ENCODE results near the gene HENMT1. TPM values are rescaled to one million over a fixed set of nuclear protein-coding genes. Genes with fewer than 3 reads are reported as not detected.
A peak's percentile ranks its signal among the peaks of the same experiment; 100 is the strongest.

The HENMT1 gene
- polyA plus RNA-seq, 1 experiment = 2.2 TPM

- DNase-seq (ENCODE audit: low read depth) = no peak
- POLR2A ChIA-PET = no interaction called here
- no peaks in the 10 kb centered on the region for H3K27me3 ChIP-seq (ENCODE audit: control insufficient read depth, insufficient read depth, low read length)
- no peak for TF ChIP-seq CTCF (IDR thresholded peaks at IDR 0.05; ENCODE audit: insufficient read depth, low read depth, low read length)
- H3K4me3 ChIP-seq (ENCODE audit: low read depth, low read length) = no peak overlapping the region
- CTCF ChIA-PET = interaction anchor here (0.7 kb wide), 1 partner anchor 135 kb away, joined by 3 read pairs; no protein-coding TSS in a partner anchor
- no peaks in the 10 kb centered on the region for H3K36me3 ChIP-seq (ENCODE audit: control insufficient read depth, insufficient read depth, low read length)
These were observed 3.4 kb downstream of the HENMT1 start for GRCh38 chr1:108657356-108658080.

- DNase-seq (ENCODE audit: low read depth) = no peak
- Histone ChIP-seq H3K27me3 (ENCODE audit: control insufficient read depth, insufficient read depth, low read length) (no peaks in the 10 kb centered on the region), H3K36me3 (ENCODE audit: control insufficient read depth, insufficient read depth, low read length) (no peaks in the 10 kb centered on the region), H3K4me3 (ENCODE audit: low read depth, low read length) (no peak overlapping the region)
- no peak for TF ChIP-seq CTCF (IDR thresholded peaks at IDR 0.05; ENCODE audit: insufficient read depth, low read depth, low read length)
- POLR2A ChIA-PET = no interaction called here
- CTCF ChIA-PET = no interaction called here
These were observed 7.3 kb downstream of the HENMT1 start for GRCh38 chr1:108653431-108654105.

- no peak for TF ChIP-seq CTCF (IDR thresholded peaks at IDR 0.05; ENCODE audit: insufficient read depth, low read depth, low read length)
- H3K36me3 ChIP-seq (ENCODE audit: control insufficient read depth, insufficient read depth, low read length) = no peaks in the 10 kb centered on the region
- DNase-seq (ENCODE audit: low read depth) = peak; percentile 44
- H3K27me3 ChIP-seq (ENCODE audit: control insufficient read depth, insufficient read depth, low read length) = no peaks in the 10 kb centered on the region
- ChIA-PET CTCF (interaction anchor here (1.2 to 6.6 kb wide), 6 partner anchors 9 to 252 kb away, joined by 3 to 149 read pairs (median 5); partner anchors contain the start of gene EEIG2), POLR2A (no interaction called here)
- no peak overlapping the region for H3K4me3 ChIP-seq (ENCODE audit: low read depth, low read length)
These were observed 14.1 kb downstream of the HENMT1 start for GRCh38 chr1:108646648-108647269.

- POLR2A ChIA-PET = no interaction called here
- no peak for TF ChIP-seq CTCF (IDR thresholded peaks at IDR 0.05; ENCODE audit: insufficient read depth, low read depth, low read length)
- Histone ChIP-seq H3K27me3 (ENCODE audit: control insufficient read depth, insufficient read depth, low read length) (no peaks in the 10 kb centered on the region), H3K36me3 (ENCODE audit: control insufficient read depth, insufficient read depth, low read length) (no peaks in the 10 kb centered on the region), H3K4me3 (ENCODE audit: low read depth, low read length) (no peak overlapping the region)
- CTCF ChIA-PET = interaction anchor here (1.2 to 6.6 kb wide), 6 partner anchors 8 to 252 kb away, joined by 3 to 149 read pairs (median 5); partner anchors contain the start of gene EEIG2
- DNase-seq (ENCODE audit: low read depth) = no peak
These were observed 14.6 kb downstream of the HENMT1 start for GRCh38 chr1:108646265-108646647.

- H3K27me3 ChIP-seq (ENCODE audit: control insufficient read depth, insufficient read depth, low read length) = no peaks in the 10 kb centered on the region
- POLR2A ChIA-PET = no interaction called here
- CTCF ChIA-PET = interaction anchor here (1.4 to 6.6 kb wide), 3 partner anchors 32 to 329 kb away, joined by 3 to 149 read pairs (median 7); no protein-coding TSS in a partner anchor
- no peak for DNase-seq (ENCODE audit: low read depth)
- TF ChIP-seq CTCF (IDR thresholded peaks at IDR 0.05; ENCODE audit: insufficient read depth, low read depth, low read length) = no peak
- no peaks in the 10 kb centered on the region for H3K36me3 ChIP-seq (ENCODE audit: control insufficient read depth, insufficient read depth, low read length)
- H3K4me3 ChIP-seq (ENCODE audit: low read depth, low read length) = no peak overlapping the region
These were observed 15.2 kb downstream of the HENMT1 start for GRCh38 chr1:108645564-108646184.

All from BJ (cell line).